Stomach (tissue), 4 donors: ENCODE data around the gene CRACR2B.
A peak's percentile ranks its signal among the peaks of the same experiment; 100 is the strongest.

Source experiments
- EP300 ChIP-seq: sonication (generic); formaldehyde crosslinking; IDR thresholded peaks from one replicate; pipeline ENCODE4 v1.6.1; 2017; ENCODE audit warnings: antibody characterized with exemption
- POLR2A ChIP-seq, 4 donors: fragments of 450-650 bp; IDR thresholded peaks; one replicate each; pipeline ENCODE4 v1.6.1; 2016; ENCODE audit warnings: antibody characterized with exemption in 4 of 4, control low read depth in 2 of 4, mild to moderate bottlenecking in 1 of 4, moderate library complexity in 1 of 4
- POLR2AphosphoS5 ChIP-seq, 3 donors: sonication (generic); formaldehyde crosslinking; IDR thresholded peaks; one replicate each; pipeline ENCODE4 v1.6.1; 2016; ENCODE audit warnings: antibody characterized with exemption in 3 of 3
- TF ChIP-seq, protein P1 (sequence below), 7 experiments: fragments of 450-650 bp in 4 of 7; fragments of 200-600 bp in 3 of 7; sonication (generic) in 3 of 7; IDR thresholded peaks; one replicate each; pipeline ENCODE4 v1.5.1; 2016 to 2019; ENCODE audit warnings: antibody characterized with exemption in 7 of 7, control low read depth in 2 of 7, mild to moderate bottlenecking in 1 of 7

DNA sequence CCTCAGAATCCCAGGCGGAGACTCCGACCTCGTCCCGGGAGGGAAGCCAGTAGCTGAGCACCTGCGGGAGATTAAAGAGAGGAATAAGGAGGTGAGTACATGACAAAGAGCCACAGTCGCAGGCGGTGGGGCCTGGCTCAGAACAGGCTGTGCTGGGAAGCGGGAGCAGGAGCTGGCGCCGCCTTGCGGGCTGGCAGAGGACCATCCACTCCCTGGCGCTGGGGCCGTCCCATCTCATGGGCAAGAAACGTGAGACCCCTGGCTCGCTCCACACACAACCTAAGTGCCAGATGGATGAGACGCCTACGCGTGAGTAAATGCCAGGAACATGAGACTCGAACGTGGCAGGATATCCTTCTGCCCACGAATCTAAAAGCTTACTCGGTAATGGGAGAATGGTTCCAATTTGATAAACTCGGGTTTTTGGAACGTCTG, 44.1 kb upstream of the CRACR2B start:
- TF ChIP-seq POLR2A (IDR thresholded peaks at IDR 0.05) (no peak), POLR2AphosphoS5 (IDR thresholded peaks at IDR 0.05) (peak in 2 of 3 donors; percentile 33 to 73), EP300 (no peak)
- TF ChIP-seq, protein P1, sequence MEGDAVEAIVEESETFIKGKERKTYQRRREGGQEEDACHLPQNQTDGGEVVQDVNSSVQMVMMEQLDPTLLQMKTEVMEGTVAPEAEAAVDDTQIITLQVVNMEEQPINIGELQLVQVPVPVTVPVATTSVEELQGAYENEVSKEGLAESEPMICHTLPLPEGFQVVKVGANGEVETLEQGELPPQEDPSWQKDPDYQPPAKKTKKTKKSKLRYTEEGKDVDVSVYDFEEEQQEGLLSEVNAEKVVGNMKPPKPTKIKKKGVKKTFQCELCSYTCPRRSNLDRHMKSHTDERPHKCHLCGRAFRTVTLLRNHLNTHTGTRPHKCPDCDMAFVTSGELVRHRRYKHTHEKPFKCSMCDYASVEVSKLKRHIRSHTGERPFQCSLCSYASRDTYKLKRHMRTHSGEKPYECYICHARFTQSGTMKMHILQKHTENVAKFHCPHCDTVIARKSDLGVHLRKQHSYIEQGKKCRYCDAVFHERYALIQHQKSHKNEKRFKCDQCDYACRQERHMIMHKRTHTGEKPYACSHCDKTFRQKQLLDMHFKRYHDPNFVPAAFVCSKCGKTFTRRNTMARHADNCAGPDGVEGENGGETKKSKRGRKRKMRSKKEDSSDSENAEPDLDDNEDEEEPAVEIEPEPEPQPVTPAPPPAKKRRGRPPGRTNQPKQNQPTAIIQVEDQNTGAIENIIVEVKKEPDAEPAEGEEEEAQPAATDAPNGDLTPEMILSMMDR (IDR thresholded peaks at IDR 0.05), result peak in 5 of 7 experiments; percentile 51 to 75 (median 66)
